ENCODE data around the gene FSIP1. TPM values are rescaled to one million over a fixed set of nuclear protein-coding genes. Genes with fewer than 3 reads are reported as not detected.

FSIP1 gene
- total RNA-seq: under 1 TPM; 0.24 to 0.64 (median 0.38) TPM
- under 1 TPM; 0.11 to 0.45 TPM for polyA plus RNA-seq

DNA sequence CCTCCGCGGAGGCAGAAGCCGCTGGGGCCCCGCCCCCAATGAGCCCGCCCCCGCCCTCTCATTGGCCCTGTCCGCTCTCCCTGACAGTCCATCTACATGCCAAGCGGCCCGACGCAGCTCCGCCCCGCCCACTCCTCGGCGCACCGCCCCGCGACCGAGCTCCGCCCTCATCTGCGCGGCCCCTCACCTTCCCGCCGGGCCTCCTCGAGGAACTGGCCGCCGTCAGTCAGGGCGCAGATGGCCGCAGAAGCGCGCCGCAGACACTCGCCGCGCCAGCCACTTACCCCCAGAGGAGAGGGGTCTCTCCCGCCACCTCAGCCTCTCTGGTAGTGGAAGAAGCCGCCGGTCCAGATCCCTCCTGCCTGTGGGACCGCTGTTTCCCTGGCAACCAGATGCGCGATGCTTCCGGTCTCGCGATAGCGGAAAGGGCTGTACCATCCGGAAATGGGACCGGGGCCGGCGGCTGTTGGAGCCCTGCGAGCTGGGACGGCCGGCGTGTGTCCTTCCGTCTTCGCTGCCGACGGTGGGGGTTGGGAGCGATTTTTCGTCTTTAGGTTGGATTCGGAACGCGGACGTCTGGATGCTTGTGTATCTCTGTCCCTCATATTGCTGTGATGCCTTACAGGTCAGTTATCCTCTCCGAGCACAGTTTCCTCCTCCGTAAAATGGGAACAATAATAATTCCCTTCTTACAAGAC, at the start of gene FSIP1:
TSS of gene FSIP1 (minus strand) at position 401 of the 698 bp plus-strand sequence. CDS start 6,317 bp downstream, outside the sequence.
- no peaks in the 10 kb centered on the region for H3K36me3 ChIP-seq
- DNase-seq (peak; percentile 93 to 97 (median 94)), FAIRE-seq (no peak), ATAC-seq (peak; percentile 97 to 98 (median 98))
- TF ChIP-seq, protein P1, sequence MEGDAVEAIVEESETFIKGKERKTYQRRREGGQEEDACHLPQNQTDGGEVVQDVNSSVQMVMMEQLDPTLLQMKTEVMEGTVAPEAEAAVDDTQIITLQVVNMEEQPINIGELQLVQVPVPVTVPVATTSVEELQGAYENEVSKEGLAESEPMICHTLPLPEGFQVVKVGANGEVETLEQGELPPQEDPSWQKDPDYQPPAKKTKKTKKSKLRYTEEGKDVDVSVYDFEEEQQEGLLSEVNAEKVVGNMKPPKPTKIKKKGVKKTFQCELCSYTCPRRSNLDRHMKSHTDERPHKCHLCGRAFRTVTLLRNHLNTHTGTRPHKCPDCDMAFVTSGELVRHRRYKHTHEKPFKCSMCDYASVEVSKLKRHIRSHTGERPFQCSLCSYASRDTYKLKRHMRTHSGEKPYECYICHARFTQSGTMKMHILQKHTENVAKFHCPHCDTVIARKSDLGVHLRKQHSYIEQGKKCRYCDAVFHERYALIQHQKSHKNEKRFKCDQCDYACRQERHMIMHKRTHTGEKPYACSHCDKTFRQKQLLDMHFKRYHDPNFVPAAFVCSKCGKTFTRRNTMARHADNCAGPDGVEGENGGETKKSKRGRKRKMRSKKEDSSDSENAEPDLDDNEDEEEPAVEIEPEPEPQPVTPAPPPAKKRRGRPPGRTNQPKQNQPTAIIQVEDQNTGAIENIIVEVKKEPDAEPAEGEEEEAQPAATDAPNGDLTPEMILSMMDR (IDR thresholded peaks at IDR 0.05): no peak
- H3K4me1 ChIP-seq: peaks cover 0 to 10% (median 9%) of the 10 kb centered on the region in 3 donors
- H3K27ac ChIP-seq: peak within 1 kb of the TSS in 3 of 4 donors; percentile 23 to 66 (median 47)
- intact Hi-C loops (cut with DNase I): no loop called here
- H3K4me3 ChIP-seq: peak within 1 kb of the TSS; percentile 68 to 86 (median 76)
- 1% methylated on average over 57 to 64 of the region's 64 CpGs for WGBS, 2 donors
- H3K27me3 ChIP-seq: peaks cover 0 to 7% (median 0%) of the 10 kb centered on the region in 4 donors
- no peaks in the 10 kb centered on the region for H3K9me3 ChIP-seq

DNA sequence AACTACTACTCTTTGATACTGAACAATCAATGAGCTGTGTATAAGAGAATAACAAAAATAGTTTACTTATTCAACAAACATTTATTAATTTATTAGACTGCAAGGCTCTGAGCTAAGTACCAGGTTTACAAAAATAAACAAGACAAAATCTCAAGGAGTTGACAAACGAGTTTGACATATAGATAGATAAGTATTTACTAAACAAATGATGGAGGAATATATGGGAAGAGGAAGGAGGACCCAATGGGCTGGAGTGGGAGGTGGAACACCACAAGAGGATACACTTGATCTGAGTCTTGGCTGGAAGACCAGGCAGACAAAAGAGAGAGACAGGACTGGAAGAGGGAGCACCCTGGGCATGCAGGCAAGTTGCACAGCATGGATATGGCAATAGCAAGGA, 47.5 kb upstream of the FSIP1 start:
- Histone ChIP-seq H3K4me1 (no peaks in the 10 kb centered on the region), H3K4me3 (no peak overlapping the region), H3K27me3 (no peaks in the 10 kb centered on the region), H3K27ac (no peak overlapping the region), H3K36me3 (no peaks in the 10 kb centered on the region), H3K9me3 (no peaks in the 10 kb centered on the region)
- no peak for FAIRE-seq
- intact Hi-C loops (cut with DNase I): no loop called here
- TF ChIP-seq, protein P1 (IDR thresholded peaks at IDR 0.05): no peak
- WGBS, 2 donors: 23 to 32% methylated on average over 1 of the region's 1 CpG
- no peak for ATAC-seq
- DNase-seq: no peak

DNA sequence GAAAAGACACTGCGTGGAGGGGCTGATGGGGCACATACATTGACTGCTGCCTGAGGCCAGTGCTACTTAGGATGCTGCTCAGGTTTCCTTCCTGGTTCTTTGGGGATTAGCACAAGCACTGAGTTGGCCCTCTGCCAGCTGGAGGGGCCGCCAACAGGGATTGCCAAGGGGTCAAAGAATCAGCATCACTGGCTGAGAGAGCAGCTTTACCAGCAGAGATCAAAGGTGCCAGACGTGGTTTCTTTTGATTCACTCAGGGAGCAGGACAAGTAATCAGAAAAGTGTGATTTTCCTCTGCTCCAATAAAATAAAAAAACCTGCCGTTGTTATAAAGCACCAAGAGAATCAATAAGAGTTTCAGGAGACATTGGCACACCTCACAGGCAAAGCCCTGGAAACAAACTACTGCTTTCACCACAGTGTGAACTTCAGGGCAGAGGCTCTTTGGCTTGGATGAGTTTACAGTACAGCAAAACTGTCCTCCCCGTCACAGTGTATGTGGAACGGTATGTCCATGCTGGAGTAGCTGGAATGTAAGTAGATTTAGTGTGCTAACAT, 45.8 kb upstream of the FSIP1 start:
- H3K36me3 ChIP-seq: no peaks in the 10 kb centered on the region
- FAIRE-seq (no peak), ATAC-seq (no peak), DNase-seq (peak in 3 of 6 donors; percentile 15 to 45 (median 32))
- no peaks in the 10 kb centered on the region for H3K27me3 ChIP-seq
- H3K9me3 ChIP-seq: no peaks in the 10 kb centered on the region
- TF ChIP-seq, protein P1 (IDR thresholded peaks at IDR 0.05): no peak
- H3K4me3 ChIP-seq: no peak overlapping the region
- 42 to 53% methylated on average over 6 of the region's 6 CpGs for WGBS, 2 donors
- H3K4me1 ChIP-seq: no peaks in the 10 kb centered on the region
- H3K27ac ChIP-seq: no peak overlapping the region
- intact Hi-C loops (cut with DNase I): no loop called here

DNA sequence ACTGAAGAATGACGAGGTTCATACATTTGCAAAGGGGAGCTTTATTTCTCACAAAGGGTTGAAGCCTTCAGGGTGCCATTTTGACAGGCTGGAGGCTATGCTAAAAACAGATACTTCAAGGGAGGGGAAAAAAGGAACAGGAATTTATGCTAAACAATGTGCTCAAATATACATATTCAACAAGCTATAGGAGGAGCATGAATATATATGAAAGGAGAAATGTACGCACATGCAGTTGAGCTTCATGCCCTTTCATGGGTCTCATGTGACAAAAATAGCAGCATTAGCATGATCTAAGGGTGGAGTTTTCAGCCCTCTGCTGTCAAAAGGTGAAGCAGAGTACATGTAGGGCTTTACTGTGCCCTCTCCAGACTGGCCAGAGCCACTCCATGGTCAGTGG, 44.3 kb upstream of the FSIP1 start:
- 91 to 92% methylated on average over 2 of the region's 2 CpGs for WGBS, 2 donors
- Histone ChIP-seq H3K36me3 (no peaks in the 10 kb centered on the region), H3K9me3 (no peaks in the 10 kb centered on the region), H3K4me1 (no peaks in the 10 kb centered on the region), H3K27ac (no peak overlapping the region), H3K4me3 (no peak overlapping the region), H3K27me3 (no peaks in the 10 kb centered on the region)
- no peak for DNase-seq
- no peak for ATAC-seq
- intact Hi-C loops (cut with DNase I): no loop called here
- FAIRE-seq: no peak
- TF ChIP-seq, protein P1 (IDR thresholded peaks at IDR 0.05): no peak

DNA sequence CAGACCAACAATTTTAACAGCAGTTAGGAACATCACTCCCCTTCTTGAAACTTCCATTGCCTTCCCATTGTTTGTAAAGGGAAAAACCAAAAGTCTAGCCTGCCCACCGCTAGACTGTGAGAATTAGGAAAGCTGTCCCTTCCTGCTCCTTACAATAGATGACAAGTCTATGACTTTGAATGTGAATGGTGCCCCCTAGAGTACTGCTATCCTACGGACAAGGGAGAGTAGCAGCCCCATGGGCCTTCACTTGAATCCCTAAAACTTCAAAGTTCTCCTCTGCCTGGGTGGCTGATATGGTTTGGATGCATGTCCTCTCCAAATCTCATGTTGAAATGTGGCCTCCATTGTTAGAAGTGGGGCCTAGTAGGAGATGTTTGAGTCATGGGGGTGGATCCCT, 41.0 kb upstream of the FSIP1 start:
- no peak for FAIRE-seq
- H3K4me1 ChIP-seq: no peaks in the 10 kb centered on the region
- DNase-seq: no peak
- H3K27ac ChIP-seq: no peak overlapping the region
- no peak overlapping the region for H3K4me3 ChIP-seq
- intact Hi-C loops (cut with DNase I): no loop called here
- H3K36me3 ChIP-seq: no peaks in the 10 kb centered on the region
- ATAC-seq: no peak
- 71 to 88% methylated on average over 2 of the region's 2 CpGs for WGBS, 2 donors
- H3K9me3 ChIP-seq: no peaks in the 10 kb centered on the region
- TF ChIP-seq, protein P1 (IDR thresholded peaks at IDR 0.05): no peak
- H3K27me3 ChIP-seq: no peaks in the 10 kb centered on the region
